Measurements from ENCODE around the gene ABCA6. TPM values are rescaled to one million over a fixed set of nuclear protein-coding genes. Genes with fewer than 3 reads are reported as not detected.

The ABCA6 gene
- total and polyA plus RNA-seq, 2 of the 13 experiments (the other 11 are each of a cell fraction or from before 2014, with no cell fraction given) = 0.05 to 0.11 TPM

DNA sequence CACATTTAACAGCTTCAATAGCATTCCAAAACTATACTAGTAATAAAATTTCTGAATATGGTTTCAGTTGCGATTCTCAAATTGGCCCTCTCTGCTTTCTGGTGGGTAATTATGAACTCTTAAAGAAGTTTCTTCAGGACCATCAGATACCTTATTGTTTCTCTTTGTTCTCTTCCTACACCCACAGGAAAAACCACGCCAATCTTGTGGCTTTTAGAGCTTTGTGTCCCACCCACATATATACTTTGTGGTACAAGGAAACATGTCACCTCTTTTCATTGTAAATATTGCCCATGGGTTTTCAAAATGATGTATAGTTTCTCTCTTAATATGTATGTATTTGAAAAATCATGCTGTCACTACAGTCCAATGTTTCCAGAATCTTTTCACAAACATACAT lies 93.1 kb downstream of the ABCA6 start:
- POLR2A ChIA-PET = no interaction called here
- DNase-seq (ENCODE audit: low spot score) (no peak), FAIRE-seq (no peak), ATAC-seq (no peak)
- no peaks in the 10 kb centered on the region; a peak in 1 of 5 replicates for H3K27me3 ChIP-seq (ENCODE audit: control insufficient read depth in 1 of 2, insufficient read depth in 2 of 2, low read length in 2 of 2)
- intact Hi-C loops (cut with micrococcal nuclease; ENCODE audit: unreplicated experiment) = no loop called here
- no peak overlapping the region for H3K4me3 ChIP-seq (replicated peaks in 1 of 3; ENCODE audit: insufficient read depth in 1 of 3, low read depth in 2 of 3, low read length in 3 of 3)
- peaks cover 81% of the 10 kb centered on the region for H3K4me1 ChIP-seq (ENCODE audit: insufficient read depth, low read length)
- no peaks in the 10 kb centered on the region for H3K36me3 ChIP-seq (replicated peaks in 1 of 2; ENCODE audit: control insufficient read depth in 1 of 2, insufficient read depth in 2 of 2, low read length in 2 of 2)
- 95% methylated on average over 2 of the region's 2 CpGs for WGBS (ENCODE audit: low lambda C conversion rate)
- no peaks in the 10 kb centered on the region for H3K79me2 ChIP-seq (ENCODE audit: insufficient read depth, low read length)
- BruUV-seq (replicated peaks) = no TSS peak
- in situ Hi-C loops (cut with HindIII; ENCODE audit: extremely low pct_ligation_motif_present, low pct_unique_long_range_greater_than_20kb) = no loop called here
- no peaks in the 10 kb centered on the region for H4K20me1 ChIP-seq (ENCODE audit: insufficient read depth, low read length)
- no peaks in the 10 kb centered on the region for H3K9me3 ChIP-seq (ENCODE audit: low read length)
- H2AFZ ChIP-seq (ENCODE audit: low read length) = no peak overlapping the region
- CTCF ChIA-PET (ENCODE audit: low intra/inter-chr PET ratio, low total read pairs) = no interaction called here
- TF ChIP-seq BRCA1 (CRISPR knock-in tag; IDR thresholded peaks at IDR 0.05) (0 out of 2 replicates have a peak, but pooled peaks have one; percentile 21), PLSCR1 (CRISPR knock-in tag; IDR thresholded peaks at IDR 0.05; ENCODE audit: borderline replicate concordance) (no peak)
- no peak overlapping the region for H3K4me2 ChIP-seq (ENCODE audit: low read depth, low read length)
- H3K27ac ChIP-seq (ENCODE audit: extremely low read length, insufficient read depth, low read length) = peak overlapping the region; percentile 93
- H3K9ac ChIP-seq (ENCODE audit: insufficient read depth, low read depth, low read length) = no peak overlapping the region; the same call in 1 of the 2 replicates

GRCh38 chr17:69047368-69048263 lies 94.1 kb downstream of the ABCA6 start:
- DNase-seq (ENCODE audit: low spot score) (peak; percentile 100), ATAC-seq (peak; percentile 98), FAIRE-seq (peak; percentile 91)
- Histone ChIP-seq H4K20me1 (ENCODE audit: insufficient read depth, low read length) (no peaks in the 10 kb centered on the region), H2AFZ (ENCODE audit: low read length) (no peak overlapping the region), H3K4me2 (ENCODE audit: low read depth, low read length) (peak overlapping the region; percentile 67), H3K27me3 (ENCODE audit: control insufficient read depth in 1 of 2, insufficient read depth in 2 of 2, low read length in 2 of 2) (no peaks in the 10 kb centered on the region; a peak in 1 of 5 replicates), H3K4me1 (ENCODE audit: insufficient read depth, low read length) (peaks cover 73% of the 10 kb centered on the region), H3K27ac (ENCODE audit: extremely low read length, insufficient read depth, low read length) (peak overlapping the region; percentile 93), H3K9ac (ENCODE audit: insufficient read depth, low read depth, low read length) (peak overlapping the region; percentile 55), H3K4me3 (replicated peaks in 1 of 3; ENCODE audit: insufficient read depth in 1 of 3, low read depth in 2 of 3, low read length in 3 of 3) (peak overlapping the region in 1 of 3 experiments; percentile 23; a peak in 1 of 6 replicates), H3K36me3 (replicated peaks in 1 of 2; ENCODE audit: control insufficient read depth in 1 of 2, insufficient read depth in 2 of 2, low read length in 2 of 2) (no peaks in the 10 kb centered on the region), H3K9me3 (ENCODE audit: low read length) (no peaks in the 10 kb centered on the region), H3K79me2 (ENCODE audit: insufficient read depth, low read length) (no peaks in the 10 kb centered on the region)
- BruUV-seq (replicated peaks) = TSS peak; percentile 74
- WGBS (ENCODE audit: low lambda C conversion rate) = 11% methylated on average over 3 of the region's 3 CpGs
- in situ Hi-C loops (cut with HindIII; ENCODE audit: extremely low pct_ligation_motif_present, low pct_unique_long_range_greater_than_20kb) = no loop called here
- ChIA-PET POLR2A (interaction anchor here (0.9 to 1.4 kb wide), 10 partner anchors 11 to 273 kb away, joined by 3 to 12 read pairs (median 4); no protein-coding TSS in a partner anchor), CTCF (ENCODE audit: low intra/inter-chr PET ratio, low total read pairs) (no interaction called here)
- intact Hi-C loops (cut with micrococcal nuclease; ENCODE audit: unreplicated experiment) = loop anchor here (1.0 kb wide), 1 partner anchor 273 kb away; no protein-coding TSS in a partner anchor
- TF ChIP-seq BCL3 (CRISPR knock-in tag; IDR thresholded peaks at IDR 0.05) (0 out of 2 replicates have a peak, but pooled peaks have one; percentile 64), ZNF501 (CRISPR knock-in tag; IDR thresholded peaks at IDR 0.05) (peak; percentile 86), NFE2L1 (CRISPR knock-in tag; IDR thresholded peaks at IDR 0.05; ENCODE audit: borderline replicate concordance) (no peak), ZBTB20 (CRISPR knock-in tag; IDR thresholded peaks at IDR 0.05; ENCODE audit: borderline replicate concordance, low read depth) (no peak), ATF7 (IDR thresholded peaks at IDR 0.05) (no peak), ATF7 (CRISPR knock-in tag; IDR thresholded peaks at IDR 0.05) (peak; percentile 86; the same call in 1 of the 2 replicates), NR3C1 (CRISPR knock-in tag; IDR thresholded peaks at IDR 0.05) (no peak), ZNF543 (CRISPR knock-in tag; IDR thresholded peaks at IDR 0.05) (peak; percentile 66; the same call in 1 of the 2 replicates), ZXDC (CRISPR knock-in tag; IDR thresholded peaks at IDR 0.05) (no peak; the same call in 1 of the 2 replicates), PHF8 (CRISPR knock-in tag; IDR thresholded peaks at IDR 0.05) (peak; percentile 34; the same call in 1 of the 2 replicates)

Data from HepG2 (cell line).